ENCODE measurements around the gene CS. TPM values are rescaled to one million over a fixed set of nuclear protein-coding genes. Genes with fewer than 3 reads are reported as not detected.

CS gene
- total RNA-seq, 1 experiment from 2014 or later, result 250 TPM

DNA sequence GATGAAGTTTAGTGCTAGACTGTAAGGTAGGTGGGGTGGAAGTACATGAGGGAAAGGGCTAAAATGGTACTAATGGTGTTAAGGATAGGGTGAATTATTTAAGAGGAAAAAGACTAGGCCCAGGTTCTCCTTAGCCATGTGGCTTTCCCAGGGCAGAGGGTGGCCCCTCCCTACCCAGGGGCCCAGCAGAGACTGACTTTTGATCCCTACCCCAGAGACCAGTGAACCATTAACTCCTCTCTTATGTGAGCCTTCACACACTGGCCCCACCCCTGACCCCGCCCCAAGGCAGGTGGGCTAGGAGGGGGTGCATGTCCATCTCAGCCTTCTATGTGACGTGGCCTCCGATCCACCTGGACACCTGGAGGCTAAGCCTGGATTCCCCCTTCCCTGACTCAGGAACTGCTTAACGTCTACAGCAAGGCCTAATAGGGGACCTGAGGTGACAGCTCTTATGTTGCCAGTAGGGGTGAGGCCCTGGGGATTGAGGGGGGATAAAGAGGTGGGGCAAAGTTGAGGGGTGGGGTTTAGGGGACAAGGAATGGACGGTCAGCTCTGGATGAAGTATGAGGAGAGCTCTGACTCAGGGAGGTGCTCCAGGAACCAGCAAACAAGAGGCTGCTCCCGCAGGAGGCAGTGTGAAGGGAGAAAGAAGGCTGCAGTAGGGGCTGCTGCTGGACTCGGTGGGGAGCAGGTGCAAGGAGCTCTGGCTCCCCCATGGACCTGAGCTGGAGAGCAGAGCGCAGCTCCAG is 69.5 kb downstream of the CS start:
- no peaks in the 10 kb centered on the region for H3K79me2 ChIP-seq (ENCODE audit: insufficient read depth, low read length)
- H3K27me3 ChIP-seq (ENCODE audit: insufficient read depth, low read length), result no peaks in the 10 kb centered on the region
- TF ChIP-seq, protein P1, sequence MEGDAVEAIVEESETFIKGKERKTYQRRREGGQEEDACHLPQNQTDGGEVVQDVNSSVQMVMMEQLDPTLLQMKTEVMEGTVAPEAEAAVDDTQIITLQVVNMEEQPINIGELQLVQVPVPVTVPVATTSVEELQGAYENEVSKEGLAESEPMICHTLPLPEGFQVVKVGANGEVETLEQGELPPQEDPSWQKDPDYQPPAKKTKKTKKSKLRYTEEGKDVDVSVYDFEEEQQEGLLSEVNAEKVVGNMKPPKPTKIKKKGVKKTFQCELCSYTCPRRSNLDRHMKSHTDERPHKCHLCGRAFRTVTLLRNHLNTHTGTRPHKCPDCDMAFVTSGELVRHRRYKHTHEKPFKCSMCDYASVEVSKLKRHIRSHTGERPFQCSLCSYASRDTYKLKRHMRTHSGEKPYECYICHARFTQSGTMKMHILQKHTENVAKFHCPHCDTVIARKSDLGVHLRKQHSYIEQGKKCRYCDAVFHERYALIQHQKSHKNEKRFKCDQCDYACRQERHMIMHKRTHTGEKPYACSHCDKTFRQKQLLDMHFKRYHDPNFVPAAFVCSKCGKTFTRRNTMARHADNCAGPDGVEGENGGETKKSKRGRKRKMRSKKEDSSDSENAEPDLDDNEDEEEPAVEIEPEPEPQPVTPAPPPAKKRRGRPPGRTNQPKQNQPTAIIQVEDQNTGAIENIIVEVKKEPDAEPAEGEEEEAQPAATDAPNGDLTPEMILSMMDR (conservative IDR thresholded peaks at IDR 0.05), result no peak
- no peak overlapping the region for H3K23ac ChIP-seq (ENCODE audit: insufficient read length, low read depth, low read length)
- no peak overlapping the region for H2BK15ac ChIP-seq (ENCODE audit: low read depth, low read length)
- H3K4ac ChIP-seq (ENCODE audit: low read depth, low read length), result no peak overlapping the region
- no peak overlapping the region for H2BK12ac ChIP-seq (ENCODE audit: insufficient read length, low read depth, low read length)
- H3K14ac ChIP-seq (ENCODE audit: insufficient read depth, low read length), result no peak overlapping the region
- H3K27me3 Mint-ChIP-seq (ENCODE audit: low read depth), result peaks cover 10% of the 10 kb centered on the region
- H3K36me3 Mint-ChIP-seq (ENCODE audit: insufficient read depth in 1 of 3, low read depth in 3 of 3), result peaks cover 2 to 17% (median 10%) of the 10 kb centered on the region in 3 experiments; a peak in 5 of 7 replicates
- H3K79me1 ChIP-seq (ENCODE audit: insufficient read depth, low read depth, low read length, poor library complexity, severe bottlenecking), result no peaks in the 10 kb centered on the region
- H3K4me1 Mint-ChIP-seq, result peaks cover 9 to 11% of the 10 kb centered on the region in 2 experiments; a peak in 3 of 4 replicates
- peaks cover 3% of the 10 kb centered on the region for H4K20me1 ChIP-seq (ENCODE audit: control insufficient read depth, insufficient read depth, insufficient read length)
- H3K4me3 Mint-ChIP-seq, result no peak overlapping the region
- H2BK120ac ChIP-seq (ENCODE audit: low read depth, low read length, poor library complexity, severe bottlenecking), result no peak overlapping the region
- no peak overlapping the region for H2BK5ac ChIP-seq (ENCODE audit: insufficient read length, low read length)
- no peak overlapping the region for H3K56ac ChIP-seq (ENCODE audit: insufficient read length, low read depth, low read length)
- no peak overlapping the region for H3K18ac ChIP-seq (ENCODE audit: insufficient read length, low read depth, low read length)
- WGBS (ENCODE audit: extremely low coverage, insufficient read length, low lambda C conversion rate), result no CpG with 5 or more reads among the region's 8 CpGs
- H4K5ac ChIP-seq (ENCODE audit: insufficient read length, low read depth, low read length), result no peak overlapping the region
- H3K4me1 ChIP-seq (ENCODE audit: insufficient read depth, low read length), result no peaks in the 10 kb centered on the region
- H2BK20ac ChIP-seq (ENCODE audit: low read depth, low read length, poor library complexity, severe bottlenecking), result no peak overlapping the region
- H3K9ac ChIP-seq (ENCODE audit: extremely low read depth, insufficient read length, low read length), result no peak overlapping the region
- H3K4me2 ChIP-seq (ENCODE audit: insufficient read depth, insufficient read length, low read length), result no peak overlapping the region
- no peak overlapping the region for H3T11ph ChIP-seq (ENCODE audit: low read length)
- no peak overlapping the region for H2AK5ac ChIP-seq (ENCODE audit: insufficient read length, low read length)
- H4K8ac ChIP-seq (replicated peaks; ENCODE audit: insufficient read length, low read depth, low read length), result no peak overlapping the region
- no peak overlapping the region for H3K27ac ChIP-seq (ENCODE audit: insufficient read length, low read depth, low read length)
- H3K27ac Mint-ChIP-seq, result no peak overlapping the region
- H3K23me2 ChIP-seq (ENCODE audit: insufficient read length, low read depth, low read length, poor library complexity, severe bottlenecking), result no peaks in the 10 kb centered on the region
- H4K91ac ChIP-seq (ENCODE audit: insufficient read length, low read depth, low read length), result no peak overlapping the region
- no peaks in the 10 kb centered on the region for H3K9me3 ChIP-seq (ENCODE audit: control insufficient read depth, low read depth, low read length)
- DNase-seq, result peak; percentile 56
- no peak overlapping the region for H2AFZ ChIP-seq (ENCODE audit: low read length)
- no peaks in the 10 kb centered on the region; a peak in 1 of 5 replicates for H3K9me3 Mint-ChIP-seq

All from H9 (cell line).